Panc1 (cell line): ENCODE results near the gene MUC2. TPM values are rescaled to one million over a fixed set of nuclear protein-coding genes. Genes with fewer than 3 reads are reported as not detected.
A peak's percentile ranks its signal among the peaks of the same experiment; 100 is the strongest.

Experiments
- ATAC-seq: fragments of 200-7000 bp; cut with Tn5 transposase; 2 replicates; pipeline ENCODE4 v1.9.1; 2020; ENCODE audit warnings: mild to moderate bottlenecking, moderate library complexity
- BruUV-seq: library from RNA; stranded (reverse); fragments of 400-500 nt; replicated peaks from 2 replicates; lab custom pipeline; 2021; lab: Mats Ljungman, UMichigan
- CTCF ChIA-PET: fragments of 300-600 bp; sonication (Branson Sonifier 250); formaldehyde crosslinking; loops from one replicate; lab custom pipeline; 2022; ENCODE audit warnings: antibody characterized with exemption; lab: Charles Lee
- POLR2A ChIA-PET: fragments of 300-600 bp; sonication (Branson Sonifier 250); formaldehyde crosslinking; loops from one replicate; lab custom pipeline; 2022; ENCODE audit warnings: antibody characterized with exemption; lab: Charles Lee
- DNase-seq: peaks from one replicate; pipeline ENCODE4 v3.0.0-alpha.2; 2010; ENCODE audit warnings: low read depth, low spot score
- H3K27ac ChIP-seq: 2 replicates; pipeline ENCODE4 v1.5.1; 2011; ENCODE audit warnings: mild to moderate bottlenecking, low read length, inconsistent platforms
- H3K27me3 ChIP-seq: fragments of 200-500 bp; sonication (Bioruptor generic); 2 replicates; pipeline ENCODE4 v1.6.0; 2014; ENCODE audit warnings: low read length, inconsistent platforms; ENCODE audit not compliant: control insufficient read depth, insufficient read depth
- H3K36me3 ChIP-seq: fragments of 200-500 bp; sonication (Bioruptor generic); 2 replicates; pipeline ENCODE4 v1.5.1; 2014; ENCODE audit warnings: inconsistent platforms, mild to moderate bottlenecking, low read length, moderate library complexity; ENCODE audit not compliant: control insufficient read depth, insufficient read depth
- H3K4me1 ChIP-seq: 2 replicates; pipeline ENCODE4 v1.5.1; 2011; ENCODE audit warnings: inconsistent platforms, mild to moderate bottlenecking, low read length, moderate library complexity; ENCODE audit not compliant: control insufficient read depth, insufficient read depth
- H3K4me3 ChIP-seq, 2 experiments: 2 replicates each; pipeline ENCODE4 v1.5.1; 2011 to 2012; ENCODE audit warnings: low read depth in 2 of 2, low read length in 2 of 2, mild to moderate bottlenecking in 2 of 2, inconsistent platforms in 1 of 2, moderate library complexity in 1 of 2
- H3K9me3 ChIP-seq: fragments of 200-500 bp; sonication (Bioruptor generic); 2 replicates; pipeline ENCODE4 v1.5.1; 2014; ENCODE audit warnings: low read depth, mild to moderate bottlenecking, inconsistent platforms, low read length, moderate library complexity; ENCODE audit not compliant: control insufficient read depth, insufficient read depth
- CTCF ChIP-seq: fragments of 450-650 bp; IDR thresholded peaks from 2 replicates; pipeline ENCODE4 v1.5.1; 2017; ENCODE audit warnings: mild to moderate bottlenecking
- POLR2AphosphoS5 ChIP-seq: IDR thresholded peaks from 2 replicates; pipeline ENCODE4 v1.6.1; 2012; ENCODE audit warnings: mild to moderate bottlenecking, low read depth, low read length, moderate library complexity
- REST ChIP-seq, 2 experiments: IDR thresholded peaks; 2 replicates each; pipeline ENCODE4 v1.6.1; 2011 to 2012; ENCODE audit warnings: low read depth in 2 of 2, control low read depth in 1 of 2, low read length in 1 of 2, mild to moderate bottlenecking in 1 of 2, moderate library complexity in 1 of 2; ENCODE audit not compliant: insufficient read depth in 1 of 2
- SIN3A ChIP-seq: IDR thresholded peaks from 2 replicates; pipeline ENCODE4 v1.6.1; 2012; ENCODE audit warnings: low read depth, mild to moderate bottlenecking, low read length, moderate library complexity, borderline replicate concordance; ENCODE audit not compliant: insufficient read depth
- TCF7L2 ChIP-seq: IDR thresholded peaks from 2 replicates; pipeline ENCODE4 v1.6.1; 2011; ENCODE audit warnings: mild to moderate bottlenecking, low read depth, low read length, inconsistent platforms
- in situ Hi-C: cut with HindIII; loops from 2 replicates; pipeline ENCODE4 v1.10.0; 2016; ENCODE audit warnings: low sequenced_read_pairs, low pct_unique_long_range_greater_than_20kb
- intact Hi-C: fragments of 100-400 bp; cut with micrococcal nuclease; formaldehyde crosslinking; loops from one replicate; pipeline ENCODE4 v1.10.0; 2022; ENCODE audit not compliant: unreplicated experiment
- total RNA-seq: library from RNA; stranded (reverse); gene quantifications from one replicate; pipeline ENCODE4 v1.2.1, GENCODE V29; 2021; ENCODE audit not compliant: unreplicated experiment

The MUC2 gene
- total RNA-seq, 1 experiment from 2014 or later, result 0.08 TPM

- intact Hi-C loops, result no loop called here
- H3K4me1 ChIP-seq, result peaks cover 6% of the 10 kb centered on the region; the same call in 1 of the 2 replicates
- DNase-seq (no peak), ATAC-seq (peak; percentile 11; the same call in 1 of the 2 replicates)
- no peak overlapping the region for H3K27ac ChIP-seq
- TF ChIP-seq TCF7L2 (no peak), SIN3A (no peak)
- H3K4me3 ChIP-seq, result no peak overlapping the region
- no TSS peak for BruUV-seq
- no peaks in the 10 kb centered on the region for H3K9me3 ChIP-seq
- in situ Hi-C loops, result no loop called here
- H3K27me3 ChIP-seq, result no peaks in the 10 kb centered on the region
- ChIA-PET CTCF (interaction anchor here (0.9 to 1.1 kb wide), 2 partner anchors 21 to 132 kb away, joined by 3 to 4 read pairs; no protein-coding TSS in a partner anchor), POLR2A (no interaction called here)
- no peaks in the 10 kb centered on the region for H3K36me3 ChIP-seq
Observed at GRCh38 chr11:1030086-1030485, 44.6 kb upstream of the MUC2 start.

- BruUV-seq, result no TSS peak
- no peaks in the 10 kb centered on the region for H3K36me3 ChIP-seq
- no peak for DNase-seq
- H3K27ac ChIP-seq, result no peak overlapping the region
- H3K4me1 ChIP-seq, result peaks cover 11% of the 10 kb centered on the region; the same call in 1 of the 2 replicates
- intact Hi-C loops (no loop called here), in situ Hi-C loops (no loop called here)
- no peak overlapping the region for H3K4me3 ChIP-seq
- ChIA-PET POLR2A (no interaction called here), CTCF (no interaction called here)
- no peaks in the 10 kb centered on the region for H3K9me3 ChIP-seq
- H3K27me3 ChIP-seq, result no peaks in the 10 kb centered on the region
- no peak; the same call in 1 of the 2 replicates for ATAC-seq
- no peak for TF ChIP-seq REST (IDR thresholded peaks at IDR 0.05; ENCODE audit: insufficient read depth in 1 of 2, low read depth in 2 of 2, low read length in 1 of 2)
- no peak for TF ChIP-seq CTCF
- TF ChIP-seq POLR2AphosphoS5, result no peak
- TF ChIP-seq SIN3A, result no peak
- no peak for TF ChIP-seq TCF7L2
Observed at GRCh38 chr11:1030556-1030955, 44.1 kb upstream of the MUC2 start.

- no peaks in the 10 kb centered on the region for H3K36me3 ChIP-seq
- CTCF ChIA-PET, result no interaction called here
- peaks cover 18% of the 10 kb centered on the region for H3K4me1 ChIP-seq
- H3K4me3 ChIP-seq, result no peak overlapping the region
- POLR2A ChIA-PET, result no interaction called here
- no peak for TF ChIP-seq CTCF
- TF ChIP-seq REST (IDR thresholded peaks at IDR 0.05; ENCODE audit: insufficient read depth in 1 of 2, low read depth in 2 of 2, low read length in 1 of 2), result no peak
- TF ChIP-seq POLR2AphosphoS5, result no peak
- no peak for TF ChIP-seq TCF7L2
- no peak for TF ChIP-seq SIN3A
- intact Hi-C loops (no loop called here), in situ Hi-C loops (no loop called here)
- no peak for ATAC-seq
- no peaks in the 10 kb centered on the region for H3K27me3 ChIP-seq
- H3K27ac ChIP-seq, result no peak overlapping the region
- no peak for DNase-seq
- BruUV-seq, result no TSS peak
- no peaks in the 10 kb centered on the region for H3K9me3 ChIP-seq
Observed at GRCh38 chr11:1031121-1031899, 43.4 kb upstream of the MUC2 start.
